Fibroblast of villous mesenchyme (primary cell): ENCODE data around the gene PEA15. TPM values are rescaled to one million over a fixed set of nuclear protein-coding genes. Genes with fewer than 3 reads are reported as not detected.

Experiments used
- DNase-seq: peaks from one replicate; pipeline ENCODE4 v3.0.0-alpha.2; 2010; ENCODE audit warnings: low read depth
- H3K4me3 ChIP-seq: 2 replicates; pipeline ENCODE4 v1.5.1; 2011; ENCODE audit warnings: low read depth, mild to moderate bottlenecking, low read length
- total RNA-seq: library from RNA; depleted of rRNA; stranded (reverse); fragments of >200 nt; gene quantifications from 2 replicates; pipeline ENCODE4 v1.2.3, GENCODE V29; 2012
- TF ChIP-seq, protein P1 (sequence below): IDR thresholded peaks from 2 replicates; pipeline ENCODE4 v1.5.1; 2012; ENCODE audit warnings: low read depth, mild to moderate bottlenecking, low read length; ENCODE audit not compliant: insufficient read depth

Gene PEA15
- total RNA-seq, 1 donor, result 138 TPM

DNA sequence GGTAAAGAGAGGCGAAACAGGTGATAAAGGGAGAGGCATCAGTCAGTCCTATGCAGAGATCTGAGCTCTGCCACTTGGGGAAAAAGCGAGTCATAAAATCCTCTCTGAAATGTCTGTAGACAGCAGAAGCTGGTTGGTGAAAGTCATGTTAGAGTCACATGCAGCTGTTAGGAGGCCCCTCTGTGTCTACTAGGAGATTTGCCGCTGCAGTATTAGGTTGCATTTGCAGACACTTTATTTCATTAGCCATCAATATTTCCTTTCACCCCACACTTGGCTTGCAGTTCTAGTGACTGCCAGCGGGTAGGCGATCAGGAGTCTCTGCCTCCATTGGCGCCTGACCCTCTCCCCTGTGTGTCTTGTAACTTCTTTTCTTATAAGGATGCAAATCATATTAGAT, 37.6 kb upstream of the PEA15 start:
- H3K4me3 ChIP-seq, result no peak overlapping the region
- no peak for DNase-seq

GRCh38 chr1:160168016-160168415, 37.2 kb upstream of the PEA15 start:
- DNase-seq, result no peak
- no peak overlapping the region for H3K4me3 ChIP-seq
- TF ChIP-seq, protein P1, sequence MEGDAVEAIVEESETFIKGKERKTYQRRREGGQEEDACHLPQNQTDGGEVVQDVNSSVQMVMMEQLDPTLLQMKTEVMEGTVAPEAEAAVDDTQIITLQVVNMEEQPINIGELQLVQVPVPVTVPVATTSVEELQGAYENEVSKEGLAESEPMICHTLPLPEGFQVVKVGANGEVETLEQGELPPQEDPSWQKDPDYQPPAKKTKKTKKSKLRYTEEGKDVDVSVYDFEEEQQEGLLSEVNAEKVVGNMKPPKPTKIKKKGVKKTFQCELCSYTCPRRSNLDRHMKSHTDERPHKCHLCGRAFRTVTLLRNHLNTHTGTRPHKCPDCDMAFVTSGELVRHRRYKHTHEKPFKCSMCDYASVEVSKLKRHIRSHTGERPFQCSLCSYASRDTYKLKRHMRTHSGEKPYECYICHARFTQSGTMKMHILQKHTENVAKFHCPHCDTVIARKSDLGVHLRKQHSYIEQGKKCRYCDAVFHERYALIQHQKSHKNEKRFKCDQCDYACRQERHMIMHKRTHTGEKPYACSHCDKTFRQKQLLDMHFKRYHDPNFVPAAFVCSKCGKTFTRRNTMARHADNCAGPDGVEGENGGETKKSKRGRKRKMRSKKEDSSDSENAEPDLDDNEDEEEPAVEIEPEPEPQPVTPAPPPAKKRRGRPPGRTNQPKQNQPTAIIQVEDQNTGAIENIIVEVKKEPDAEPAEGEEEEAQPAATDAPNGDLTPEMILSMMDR, result no peak

More for the DNA sequence above, 37.6 kb upstream of the PEA15 start:
- TF ChIP-seq, protein P1, result no peak

- no peak overlapping the region for H3K4me3 ChIP-seq
- no peak for DNase-seq
- TF ChIP-seq, protein P1, result no peak
These were observed 36.4 kb upstream of the PEA15 start for GRCh38 chr1:160168609-160169369.

GRCh38 chr1:160169553-160170399, 35.4 kb upstream of the PEA15 start:
- DNase-seq, result no peak
- TF ChIP-seq, protein P1, result no peak
- H3K4me3 ChIP-seq, result no peak overlapping the region

DNA sequence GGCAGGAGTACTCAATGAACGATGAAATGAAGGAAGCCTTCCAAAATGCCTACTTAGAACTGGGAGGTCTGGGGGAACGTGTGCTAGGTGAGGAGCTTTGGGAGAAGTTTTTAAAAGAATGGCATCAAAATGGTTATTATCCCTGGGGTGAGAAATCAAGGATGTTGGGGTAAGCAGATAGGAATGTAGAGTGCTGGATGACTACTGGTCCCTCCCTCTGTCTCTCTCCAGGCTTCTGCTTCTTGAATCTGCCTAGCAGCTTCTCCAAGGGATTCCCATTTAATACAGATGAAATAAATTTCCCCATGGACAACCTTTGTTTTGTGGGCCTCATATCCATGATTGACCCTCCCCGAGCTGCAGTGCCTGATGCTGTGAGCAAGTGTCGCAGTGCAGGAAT, 33.8 kb upstream of the PEA15 start:
- TF ChIP-seq, protein P1, result no peak
- no peak overlapping the region for H3K4me3 ChIP-seq
- no peak for DNase-seq

DNA sequence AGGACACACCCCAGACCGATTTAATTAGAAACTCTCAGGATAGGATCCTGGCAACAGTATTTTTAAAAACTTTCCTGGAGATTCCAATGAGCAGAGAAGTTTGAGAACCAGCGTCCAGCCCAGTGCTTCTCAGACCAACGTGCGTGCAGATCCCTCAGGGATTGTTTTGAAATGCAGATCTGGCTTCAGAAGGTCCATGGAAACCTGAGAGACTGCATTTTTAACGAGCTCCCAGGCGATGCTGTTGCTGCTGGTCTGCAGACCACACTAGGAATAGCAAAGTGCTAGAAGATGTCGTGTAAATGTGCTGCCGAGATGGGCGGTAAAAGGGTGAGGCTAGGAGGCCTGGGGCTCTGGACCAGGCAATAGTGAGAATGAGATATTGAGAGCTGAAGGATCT, 33.2 kb upstream of the PEA15 start:
- no peak for DNase-seq
- H3K4me3 ChIP-seq, result no peak overlapping the region
- TF ChIP-seq, protein P1, result no peak
